CD8-positive, alpha-beta memory T cell (primary cell): ENCODE data around the gene PACS2. TPM values are rescaled to one million over a fixed set of nuclear protein-coding genes. Genes with fewer than 3 reads are reported as not detected.

Source experiments
- CTCF ChIA-PET: fragments of 350-600 bp; sonication (Branson Sonifier 250); formaldehyde crosslinking; loops from one replicate; lab custom pipeline; 2021; ENCODE audit warnings: antibody characterized with exemption; lab: Charles Lee
- POLR2A ChIA-PET: fragments of 350-600 bp; sonication (Branson Sonifier 250); formaldehyde crosslinking; loops from one replicate; lab custom pipeline; 2021; ENCODE audit warnings: antibody characterized with exemption; lab: Charles Lee
- DNase-seq, 5 donors: peaks; one replicate each; pipeline versions ENCODE4 v3.0.0 to v3.0.0-alpha.2; 2020 to 2022; ENCODE audit warnings: mixed read lengths in 1 of 5
- H3K27ac ChIP-seq: one replicate; pipeline ENCODE4 v1.7.0; 2013; ENCODE audit warnings: low read depth, mild to moderate bottlenecking, low read length, moderate library complexity
- H3K27me3 ChIP-seq: 2 replicates; pipeline ENCODE4 v1.7.0; 2013; ENCODE audit warnings: low read length, mild to moderate bottlenecking; ENCODE audit not compliant: insufficient read depth, poor library complexity, severe bottlenecking
- H3K36me3 ChIP-seq: 2 replicates; pipeline ENCODE4 v1.7.0; 2013; ENCODE audit warnings: mild to moderate bottlenecking, low read length, moderate library complexity; ENCODE audit not compliant: insufficient read depth
- H3K4me1 ChIP-seq: 2 replicates; pipeline ENCODE4 v1.7.0; 2013; ENCODE audit warnings: mild to moderate bottlenecking, low read length, moderate library complexity; ENCODE audit not compliant: insufficient read depth
- H3K4me3 ChIP-seq: 2 replicates; pipeline ENCODE4 v1.7.0; 2013; ENCODE audit warnings: mild to moderate bottlenecking, low read length
- H3K9me3 ChIP-seq: 2 replicates; pipeline ENCODE4 v1.7.0; 2013; ENCODE audit warnings: mild to moderate bottlenecking, low read length
- H3K27ac Mint-ChIP-seq, 8 donors: one replicate each; pipeline ENCODE4 v1.8.0; 2020 to 2021; ENCODE audit warnings: mixed read lengths in 8 of 8, mild to moderate bottlenecking in 6 of 8, inconsistent platforms in 3 of 8, moderate library complexity in 3 of 8
- H3K27me3 Mint-ChIP-seq, 2 donors: one replicate each; pipeline ENCODE4 v1.8.0; 2020 to 2021; ENCODE audit warnings: mixed read lengths in 2 of 2, mild to moderate bottlenecking in 1 of 2, moderate library complexity in 1 of 2
- H3K36me3 Mint-ChIP-seq, 3 donors: one replicate each; pipeline ENCODE4 v1.8.0; 2020 to 2021; ENCODE audit warnings: mixed read lengths in 3 of 3, inconsistent platforms in 1 of 3, mild to moderate bottlenecking in 1 of 3
- H3K4me1 Mint-ChIP-seq, 3 donors: one replicate each; pipeline ENCODE4 v1.8.0; 2020 to 2021; ENCODE audit warnings: mixed read lengths in 3 of 3, inconsistent platforms in 1 of 3, mild to moderate bottlenecking in 1 of 3
- H3K4me3 Mint-ChIP-seq, 7 donors: one replicate each; pipeline ENCODE4 v1.8.0; 2020 to 2021; ENCODE audit warnings: mixed read lengths in 7 of 7, mild to moderate bottlenecking in 6 of 7, moderate library complexity in 4 of 7, inconsistent platforms in 2 of 7
- H3K9me3 Mint-ChIP-seq, 5 donors: one replicate each; pipeline ENCODE4 v1.8.0; 2020 to 2022; ENCODE audit warnings: mixed read lengths in 5 of 5, mild to moderate bottlenecking in 3 of 5, moderate library complexity in 2 of 5, inconsistent platforms in 1 of 5
- polyA plus RNA-seq: library from polyadenylated mRNA; unstranded; fragments of 300-500 nt; fragmentation: Illumina TruSeq; gene quantifications from one replicate; pipeline ENCODE4 v1.2.3, GENCODE V29; 2021
- total RNA-seq, 2 experiments: library from RNA; stranded (reverse); gene quantifications; one replicate each; pipeline ENCODE4 v1.2.3, GENCODE V29; 2021

PACS2 gene
- total and polyA plus RNA-seq, 3 experiments from 2014 or later: 6.5 to 32.9 (median 31.0) TPM

GRCh38 chr14:105430565-105430964, 116.0 kb downstream of the PACS2 start:
- no peak overlapping the region for H3K4me3 ChIP-seq
- H3K36me3 ChIP-seq: no peaks in the 10 kb centered on the region
- H3K36me3 Mint-ChIP-seq: peaks cover 3 to 32% (median 7%) of the 10 kb centered on the region in 3 donors
- no peaks in the 10 kb centered on the region for H3K9me3 ChIP-seq
- no peak overlapping the region for H3K4me3 Mint-ChIP-seq
- no peaks in the 10 kb centered on the region for H3K27me3 Mint-ChIP-seq
- no peak overlapping the region for H3K27ac ChIP-seq
- no peak for DNase-seq
- ChIA-PET POLR2A (no interaction called here), CTCF (no interaction called here)
- H3K27me3 ChIP-seq: no peaks in the 10 kb centered on the region
- no peaks in the 10 kb centered on the region for H3K9me3 Mint-ChIP-seq
- peaks cover 21 to 36% (median 27%) of the 10 kb centered on the region in 3 donors for H3K4me1 Mint-ChIP-seq
- H3K27ac Mint-ChIP-seq: no peak overlapping the region
- no peaks in the 10 kb centered on the region for H3K4me1 ChIP-seq

DNA sequence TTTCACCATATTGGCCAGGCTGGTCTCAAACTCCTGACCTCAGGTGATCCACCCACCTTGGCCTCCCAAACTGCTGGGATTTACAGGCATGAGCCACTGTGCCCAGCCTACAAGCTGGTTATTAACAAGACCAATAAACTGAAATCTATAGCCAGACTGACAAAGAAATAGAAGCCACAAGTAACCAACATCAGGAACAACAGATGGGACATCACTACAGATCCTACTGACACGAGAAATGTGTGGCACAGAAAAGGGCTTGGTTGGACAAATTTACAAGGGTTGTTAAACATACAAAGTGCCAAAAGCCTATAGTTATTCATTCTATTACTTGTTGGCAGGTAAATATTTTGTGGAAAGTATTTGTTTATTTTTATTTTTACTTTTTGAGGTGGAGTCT, 116.7 kb downstream of the PACS2 start:
- Histone ChIP-seq H3K36me3 (no peaks in the 10 kb centered on the region), H3K9me3 (no peaks in the 10 kb centered on the region), H3K4me1 (no peaks in the 10 kb centered on the region), H3K4me3 (no peak overlapping the region), H3K27me3 (no peaks in the 10 kb centered on the region), H3K27ac (no peak overlapping the region)
- DNase-seq: no peak
- no peaks in the 10 kb centered on the region for H3K9me3 Mint-ChIP-seq
- POLR2A ChIA-PET: no interaction called here
- peaks cover 23 to 38% (median 32%) of the 10 kb centered on the region in 3 donors for H3K4me1 Mint-ChIP-seq
- no peaks in the 10 kb centered on the region for H3K27me3 Mint-ChIP-seq
- H3K27ac Mint-ChIP-seq: peak overlapping the region in 1 of 8 donors; percentile 43
- H3K4me3 Mint-ChIP-seq: no peak overlapping the region
- CTCF ChIA-PET: interaction anchor here (1.2 kb wide), 1 partner anchor 17 kb away, joined by 3 read pairs; no protein-coding TSS in a partner anchor
- H3K36me3 Mint-ChIP-seq: peaks cover 4 to 33% (median 7%) of the 10 kb centered on the region in 3 donors

DNA sequence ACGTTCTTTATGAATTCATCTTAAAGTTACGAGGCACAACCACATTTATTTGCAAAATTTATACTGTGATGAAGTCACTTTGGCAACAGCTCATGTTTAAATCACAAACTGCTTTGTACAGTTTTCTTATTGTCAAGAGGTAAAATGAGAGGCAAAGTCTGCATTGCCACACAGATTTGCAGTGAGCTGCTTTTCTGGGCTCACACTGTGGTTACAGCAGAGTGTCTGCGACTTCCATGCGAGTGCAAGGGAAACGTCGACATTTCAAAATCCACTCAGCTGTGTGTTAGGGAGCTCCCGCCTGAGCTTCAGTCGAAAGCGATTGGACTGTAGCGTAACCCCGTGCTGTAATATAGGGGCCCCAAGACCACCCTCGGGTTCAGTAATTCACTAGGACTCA, 118.1 kb downstream of the PACS2 start:
- Histone ChIP-seq H3K27me3 (no peaks in the 10 kb centered on the region), H3K9me3 (no peaks in the 10 kb centered on the region), H3K4me3 (no peak overlapping the region), H3K4me1 (no peaks in the 10 kb centered on the region), H3K27ac (no peak overlapping the region), H3K36me3 (no peaks in the 10 kb centered on the region)
- no peak for DNase-seq
- Mint-ChIP-seq H3K27ac (no peak overlapping the region), H3K27me3 (no peaks in the 10 kb centered on the region), H3K4me1 (peaks cover 16 to 28% (median 25%) of the 10 kb centered on the region in 3 donors), H3K36me3 (peaks cover 2 to 25% (median 7%) of the 10 kb centered on the region in 3 donors), H3K4me3 (no peak overlapping the region), H3K9me3 (no peaks in the 10 kb centered on the region)
- ChIA-PET POLR2A (no interaction called here), CTCF (no interaction called here)

DNA sequence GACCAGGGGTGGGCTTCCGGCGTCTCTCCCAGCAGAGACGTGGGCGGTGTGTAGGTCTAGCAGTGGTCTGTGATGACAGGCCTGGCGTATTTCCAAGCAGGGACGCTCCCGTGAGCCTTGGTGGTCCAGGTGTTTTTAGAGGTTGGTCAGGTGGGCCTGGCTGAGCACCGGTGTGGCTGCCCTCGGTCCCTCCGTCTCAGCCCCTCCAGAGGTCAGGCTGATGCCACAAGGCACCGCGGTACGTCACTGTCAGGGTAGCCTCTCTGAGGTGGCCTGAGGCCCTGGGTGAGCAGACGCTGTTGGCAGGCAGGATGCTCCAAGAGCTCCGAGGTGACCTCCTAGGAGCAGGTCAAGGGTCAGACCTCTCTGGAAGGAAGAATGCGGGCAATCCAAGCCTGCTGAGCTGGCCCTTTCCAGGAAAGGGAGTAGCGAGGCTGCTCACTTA, 118.6 kb downstream of the PACS2 start:
- H3K9me3 Mint-ChIP-seq: no peaks in the 10 kb centered on the region
- no peak overlapping the region for H3K4me3 Mint-ChIP-seq
- H3K27me3 ChIP-seq: no peaks in the 10 kb centered on the region
- H3K36me3 ChIP-seq: no peaks in the 10 kb centered on the region
- no peaks in the 10 kb centered on the region for H3K4me1 ChIP-seq
- H3K4me1 Mint-ChIP-seq: peaks cover 13 to 25% (median 23%) of the 10 kb centered on the region in 3 donors
- no peaks in the 10 kb centered on the region for H3K27me3 Mint-ChIP-seq
- H3K4me3 ChIP-seq: no peak overlapping the region
- CTCF ChIA-PET: no interaction called here
- H3K27ac Mint-ChIP-seq: peak overlapping the region in 1 of 8 donors; percentile 26
- H3K27ac ChIP-seq: no peak overlapping the region
- DNase-seq: no peak
- peaks cover 2 to 23% (median 7%) of the 10 kb centered on the region in 3 donors for H3K36me3 Mint-ChIP-seq
- H3K9me3 ChIP-seq: no peaks in the 10 kb centered on the region
- POLR2A ChIA-PET: no interaction called here

DNA sequence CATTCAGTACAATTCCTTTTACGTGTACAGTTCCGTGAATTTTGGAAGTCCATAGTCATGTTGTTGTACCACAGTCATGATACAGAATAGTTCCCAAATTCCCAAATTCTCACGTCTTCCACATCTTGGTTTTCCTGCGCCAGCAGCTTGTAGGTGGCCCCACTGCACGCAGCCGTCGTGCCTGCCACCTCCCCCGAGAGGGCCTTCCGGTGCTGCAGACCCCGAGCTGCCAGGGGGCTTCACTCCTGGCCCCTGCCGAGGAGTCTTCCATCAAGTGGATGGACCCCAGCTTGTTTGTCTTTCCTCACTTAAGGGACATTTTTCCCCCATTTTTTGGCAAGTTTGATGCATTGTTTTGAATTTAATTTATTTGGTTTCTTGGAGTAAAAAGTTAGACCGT, 121.9 kb downstream of the PACS2 start:
- no peaks in the 10 kb centered on the region for H3K27me3 Mint-ChIP-seq
- H3K27me3 ChIP-seq: no peaks in the 10 kb centered on the region

GRCh38 chr14:105436891-105437722, 122.6 kb downstream of the PACS2 start:
- H3K4me1 ChIP-seq: no peaks in the 10 kb centered on the region

More for the DNA sequence above, 121.9 kb downstream of the PACS2 start:
- no peak overlapping the region for H3K27ac ChIP-seq
- no peaks in the 10 kb centered on the region for H3K4me1 ChIP-seq
- CTCF ChIA-PET: interaction anchor here (2.2 kb wide), 1 partner anchor 45 kb away, joined by 4 read pairs; no protein-coding TSS in a partner anchor
- H3K4me3 ChIP-seq: no peak overlapping the region
- Mint-ChIP-seq H3K36me3 (peaks cover 0 to 9% (median 2%) of the 10 kb centered on the region in 3 donors), H3K27ac (no peak overlapping the region), H3K4me1 (peaks cover 9 to 20% (median 17%) of the 10 kb centered on the region in 3 donors), H3K9me3 (no peaks in the 10 kb centered on the region), H3K4me3 (no peak overlapping the region)
- no peaks in the 10 kb centered on the region for H3K9me3 ChIP-seq
- no peaks in the 10 kb centered on the region for H3K36me3 ChIP-seq
- DNase-seq: no peak
- POLR2A ChIA-PET: no interaction called here

GRCh38 chr14:105437723-105438500, 123.4 kb downstream of the PACS2 start:
- no peaks in the 10 kb centered on the region for H3K9me3 ChIP-seq
- H3K27me3 ChIP-seq: no peaks in the 10 kb centered on the region
- H3K36me3 ChIP-seq: no peaks in the 10 kb centered on the region
- H3K27ac ChIP-seq: no peak overlapping the region
- H3K4me3 ChIP-seq: no peak overlapping the region
- no peaks in the 10 kb centered on the region for H3K27me3 Mint-ChIP-seq
- H3K4me3 Mint-ChIP-seq: no peak overlapping the region
- H3K27ac Mint-ChIP-seq: no peak overlapping the region
- CTCF ChIA-PET: interaction anchor here (1.3 kb wide), 1 partner anchor 32 kb away, joined by 4 read pairs; no protein-coding TSS in a partner anchor
- POLR2A ChIA-PET: interaction anchor here (0.6 kb wide), 1 partner anchor 9 kb away, joined by 3 read pairs; no protein-coding TSS in a partner anchor
- no peaks in the 10 kb centered on the region for H3K9me3 Mint-ChIP-seq
- DNase-seq: no peak
- peaks cover 12 to 24% (median 17%) of the 10 kb centered on the region in 3 donors for H3K4me1 Mint-ChIP-seq
- H3K4me1 ChIP-seq: no peaks in the 10 kb centered on the region
- H3K36me3 Mint-ChIP-seq: peaks cover 0 to 21% (median 4%) of the 10 kb centered on the region in 3 donors

More at GRCh38 chr14:105436891-105437722, 122.6 kb downstream of the PACS2 start:
- H3K4me3 ChIP-seq: no peak overlapping the region
- Mint-ChIP-seq H3K27ac (no peak overlapping the region), H3K27me3 (no peaks in the 10 kb centered on the region), H3K9me3 (no peaks in the 10 kb centered on the region), H3K36me3 (peaks cover 0 to 14% (median 4%) of the 10 kb centered on the region in 3 donors), H3K4me1 (peaks cover 12 to 24% (median 17%) of the 10 kb centered on the region in 3 donors), H3K4me3 (no peak overlapping the region)
- no peak for DNase-seq
- ChIA-PET CTCF (interaction anchor here (1.3 kb wide), 1 partner anchor 33 kb away, joined by 4 read pairs; no protein-coding TSS in a partner anchor), POLR2A (no interaction called here)
- no peaks in the 10 kb centered on the region for H3K9me3 ChIP-seq
- no peaks in the 10 kb centered on the region for H3K27me3 ChIP-seq
- H3K36me3 ChIP-seq: no peaks in the 10 kb centered on the region
- H3K27ac ChIP-seq: no peak overlapping the region
